Measurements from ENCODE around the gene MAP6.
"Not testable (repeated sequence)": the region's sequence is repeated elsewhere in the genome, so short reads cannot be mapped to it uniquely, and the experiment has no call there.

MAP6 gene

DNA sequence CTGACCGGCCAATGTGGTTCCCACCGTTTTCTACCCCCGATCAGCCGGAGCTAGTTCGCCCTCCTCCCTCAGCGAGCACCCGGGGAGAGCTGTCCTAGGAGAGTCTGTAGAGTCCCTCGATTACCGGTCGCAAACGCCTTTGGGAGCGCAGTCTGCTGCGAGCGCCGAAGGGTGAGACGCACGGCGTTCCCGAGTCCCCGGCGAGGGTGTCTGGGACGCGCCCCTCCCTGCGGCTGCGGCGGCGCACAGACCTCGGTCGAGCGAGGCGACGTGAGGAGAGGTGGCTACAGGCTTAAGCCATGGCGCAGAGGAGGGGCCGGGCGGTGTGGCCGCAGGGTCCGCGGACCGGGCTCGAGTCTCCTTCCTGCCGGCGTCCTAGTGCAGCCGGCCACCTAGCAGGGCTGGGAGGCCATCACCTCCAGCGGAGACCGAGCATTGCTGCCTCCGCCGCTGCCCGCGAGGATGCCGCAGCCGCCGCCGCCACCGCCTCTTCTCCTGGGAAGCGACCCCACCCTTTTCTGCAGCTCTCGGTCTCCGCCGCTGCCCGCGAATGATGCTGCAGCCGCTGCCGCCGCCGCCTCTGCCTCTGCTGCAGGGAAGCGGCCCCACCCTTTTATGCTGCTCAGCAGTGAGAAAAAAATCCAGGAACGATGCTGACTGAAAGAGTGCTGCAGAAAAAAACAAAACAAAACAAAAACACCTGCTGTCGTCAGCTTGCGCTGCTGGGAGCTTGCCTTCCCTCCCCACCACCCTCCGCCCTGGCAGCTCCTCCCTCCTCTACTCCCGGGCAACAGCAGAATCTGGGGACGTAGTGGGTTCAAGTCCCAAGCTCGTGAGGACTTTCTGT is at the start of gene MAP6:
Gene MAP6, minus strand, starts transcription at position 588 of the 847 bp plus-strand sequence. CDS start 669 bp downstream, outside the sequence.
- DNase-seq: peak; percentile 74

DNA sequence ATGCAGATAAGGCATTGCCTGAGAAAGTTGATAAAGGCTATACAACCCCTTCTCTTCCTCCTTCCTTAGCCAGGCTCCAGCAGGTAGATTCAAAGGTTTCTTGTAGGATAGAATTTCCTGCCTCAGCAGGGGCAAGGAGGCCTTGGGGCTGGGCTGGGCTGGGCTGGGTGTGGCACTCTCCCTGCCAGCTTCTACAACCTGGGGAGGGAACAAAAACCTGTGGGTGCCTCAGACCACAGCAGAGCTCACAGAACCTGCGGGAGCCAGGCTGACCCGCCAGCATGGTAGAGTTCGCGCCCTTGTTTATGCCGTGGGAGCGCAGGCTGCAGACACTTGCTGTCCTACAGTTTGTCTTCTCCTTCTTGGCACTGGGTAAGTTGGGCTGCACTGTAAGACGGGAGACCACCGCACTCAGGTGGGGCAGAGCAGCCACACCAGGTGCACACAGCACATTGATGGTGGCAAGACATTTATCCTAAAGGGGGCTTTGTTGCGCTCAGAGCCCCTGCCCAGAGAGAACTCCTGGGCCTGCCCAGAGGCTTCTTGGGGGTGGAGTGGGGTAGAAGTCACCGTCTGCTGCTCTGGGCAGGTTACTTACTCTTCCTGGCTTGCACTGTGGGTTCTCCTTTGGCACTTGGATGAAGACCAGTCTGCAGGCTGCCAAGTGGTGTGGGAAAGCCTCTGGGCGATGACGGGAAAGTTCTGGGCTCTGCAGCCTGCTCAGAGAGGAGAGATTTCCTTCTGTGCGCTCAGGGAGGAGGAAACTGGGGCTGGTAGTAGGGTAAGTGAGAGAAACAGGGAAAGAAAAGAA is 49.0 kb upstream of the MAP6 start, which contains the start of gene MOGAT2:
Gene MOGAT2, plus strand, starts transcription at position 231 of the 811 bp plus-strand sequence. Its CDS starts 51 bp downstream, at position 282.
- DNase-seq: no peak

DNA sequence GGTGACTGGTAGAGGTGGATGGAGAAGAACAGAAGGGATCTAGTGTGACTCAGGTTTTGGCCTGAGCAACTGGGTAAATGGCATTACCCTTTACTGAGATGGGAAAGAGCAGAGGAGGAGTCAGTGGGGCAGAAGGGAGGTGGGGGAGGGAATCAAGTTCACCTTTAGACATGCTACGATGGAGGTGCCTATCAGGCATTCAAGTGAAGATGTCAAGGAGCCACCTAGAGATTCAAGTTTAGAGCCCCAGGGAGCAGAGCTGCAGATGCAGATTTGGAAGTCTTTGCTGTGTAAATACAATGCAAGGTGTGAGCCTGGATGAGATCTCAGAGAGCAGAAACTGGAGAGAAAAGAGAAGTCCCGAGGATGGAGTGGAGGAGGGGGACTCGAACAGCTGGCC is 47.8 kb upstream of the MAP6 start:
- DNase-seq: no peak

DNA sequence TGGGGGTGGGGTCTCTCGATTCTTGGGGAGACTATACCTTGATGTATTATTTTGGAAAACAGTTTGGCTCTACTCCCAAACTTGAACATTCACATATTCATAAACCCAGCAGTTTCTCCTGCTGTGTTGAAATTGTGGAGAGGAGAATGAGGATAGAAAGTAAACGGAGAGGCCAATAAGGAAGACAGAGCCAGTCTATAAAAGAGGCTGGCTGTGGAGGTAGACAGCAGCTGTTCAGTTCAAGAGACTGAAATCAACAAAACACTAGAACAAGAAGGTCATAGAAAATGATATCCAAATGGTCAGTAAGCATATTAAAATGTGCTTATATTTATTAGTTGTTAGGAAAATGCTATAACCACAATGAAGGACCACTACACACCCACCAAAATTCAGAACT is 46.9 kb upstream of the MAP6 start:
- no peak for DNase-seq

DNA sequence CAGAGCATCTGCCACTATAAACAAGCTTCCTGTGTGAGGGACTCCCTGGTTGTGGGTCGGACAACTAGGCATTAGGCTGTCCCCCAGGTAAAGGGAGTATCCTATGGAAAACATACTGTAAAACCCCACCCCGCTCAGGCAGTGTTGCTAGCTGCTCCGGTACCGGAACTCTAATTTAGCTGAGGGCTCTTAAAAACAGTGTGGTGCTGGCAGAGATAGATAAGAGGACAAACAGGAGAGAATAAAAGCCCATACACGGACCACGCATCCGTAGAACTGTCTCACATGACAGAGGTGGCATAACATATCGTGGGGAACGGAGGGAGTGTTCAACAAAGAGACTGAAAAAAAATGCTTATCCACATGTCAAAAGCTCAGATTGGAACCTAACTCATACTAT is 45.4 kb upstream of the MAP6 start:
- DNase-seq: no peak

DNA sequence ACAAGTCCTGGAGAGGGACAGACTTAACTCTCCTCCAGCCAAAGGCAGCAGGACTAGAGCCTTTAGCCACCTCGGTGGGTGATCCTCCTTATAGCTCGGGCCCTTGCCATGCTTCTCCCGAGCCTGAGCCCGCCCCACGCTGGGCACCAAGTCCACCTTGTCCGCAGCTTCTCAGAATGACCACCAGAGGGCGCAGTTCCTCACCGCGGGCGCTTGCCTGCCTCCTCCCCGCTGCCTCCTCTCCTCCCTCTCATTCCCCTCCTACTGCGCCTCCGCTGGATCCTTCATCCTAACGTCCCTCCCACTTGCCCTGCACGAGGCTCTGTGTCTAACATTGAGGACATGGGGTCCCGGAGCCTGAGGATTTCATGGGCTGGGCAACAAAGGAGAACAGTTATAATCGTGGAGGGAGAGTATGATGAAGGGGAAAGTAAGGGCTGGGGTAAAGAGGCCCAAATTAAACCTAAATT is 37.5 kb upstream of the MAP6 start:
- DNase-seq: no peak

DNA sequence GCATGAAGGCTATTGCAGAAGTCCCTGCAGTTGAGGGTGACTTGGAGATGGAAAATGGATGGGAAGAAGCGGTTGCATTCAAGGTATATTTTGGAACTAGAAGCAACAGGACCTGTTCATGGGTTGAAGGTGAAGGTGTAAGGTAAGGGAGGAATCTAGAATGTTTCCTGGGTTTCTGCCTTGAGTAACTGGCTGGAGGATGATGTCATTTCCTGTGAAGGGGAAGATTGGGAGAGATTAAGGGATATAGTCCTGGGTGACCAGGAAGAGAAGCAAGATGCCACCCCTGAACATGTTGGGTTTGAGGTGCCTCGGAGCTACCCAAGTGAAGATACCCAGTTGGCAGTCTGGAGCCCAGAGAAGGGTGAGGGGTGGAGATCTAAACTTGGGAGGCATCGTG is 36.7 kb upstream of the MAP6 start:
- no peak for DNase-seq

DNA sequence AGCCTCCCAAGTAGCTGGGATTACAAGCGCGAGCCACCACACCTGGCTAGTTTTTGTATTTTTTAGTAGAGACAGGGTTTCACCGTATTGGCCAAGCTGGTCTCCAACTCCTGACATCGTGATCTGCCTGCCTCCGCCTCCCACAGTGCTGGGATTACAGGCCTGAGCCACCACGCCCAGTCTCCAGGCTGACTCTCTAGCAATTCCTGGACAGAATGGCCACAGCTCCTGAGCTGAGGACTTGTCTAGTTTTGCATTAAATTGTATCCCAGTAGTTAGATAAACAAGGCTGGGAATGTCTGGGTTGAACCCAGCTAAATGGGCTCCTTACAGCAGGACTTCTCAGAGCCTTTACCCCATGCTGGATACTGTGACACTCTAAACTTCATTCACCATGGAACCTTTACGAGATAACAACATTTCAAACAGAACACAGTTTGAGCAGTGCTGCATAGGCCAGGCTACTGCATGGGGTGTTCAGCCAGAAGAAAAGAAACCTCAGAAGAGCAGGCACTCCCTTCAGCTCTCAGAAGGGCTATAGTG is 34.9 kb upstream of the MAP6 start:
- no peak for DNase-seq

DNA sequence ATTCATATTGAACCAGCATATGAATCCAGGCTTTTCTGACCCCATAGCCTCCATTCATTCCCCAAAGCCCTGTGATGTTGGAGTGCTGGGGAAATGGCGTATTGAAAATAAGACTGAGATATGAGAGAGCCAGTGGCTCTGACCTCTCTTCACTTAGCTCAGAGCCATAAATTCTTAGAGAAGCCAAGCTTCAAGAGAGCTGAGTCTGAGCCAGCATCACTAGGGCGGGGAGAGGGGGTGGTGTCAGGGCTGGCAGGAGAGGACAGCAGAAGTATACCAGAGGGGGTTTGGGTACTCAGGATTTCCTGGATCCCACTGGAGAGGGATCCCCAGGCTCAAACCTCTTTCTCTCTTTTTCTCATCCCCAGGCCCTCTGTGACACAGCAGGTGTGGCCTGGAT is 32.1 kb upstream of the MAP6 start:
- DNase-seq: no peak

DNA sequence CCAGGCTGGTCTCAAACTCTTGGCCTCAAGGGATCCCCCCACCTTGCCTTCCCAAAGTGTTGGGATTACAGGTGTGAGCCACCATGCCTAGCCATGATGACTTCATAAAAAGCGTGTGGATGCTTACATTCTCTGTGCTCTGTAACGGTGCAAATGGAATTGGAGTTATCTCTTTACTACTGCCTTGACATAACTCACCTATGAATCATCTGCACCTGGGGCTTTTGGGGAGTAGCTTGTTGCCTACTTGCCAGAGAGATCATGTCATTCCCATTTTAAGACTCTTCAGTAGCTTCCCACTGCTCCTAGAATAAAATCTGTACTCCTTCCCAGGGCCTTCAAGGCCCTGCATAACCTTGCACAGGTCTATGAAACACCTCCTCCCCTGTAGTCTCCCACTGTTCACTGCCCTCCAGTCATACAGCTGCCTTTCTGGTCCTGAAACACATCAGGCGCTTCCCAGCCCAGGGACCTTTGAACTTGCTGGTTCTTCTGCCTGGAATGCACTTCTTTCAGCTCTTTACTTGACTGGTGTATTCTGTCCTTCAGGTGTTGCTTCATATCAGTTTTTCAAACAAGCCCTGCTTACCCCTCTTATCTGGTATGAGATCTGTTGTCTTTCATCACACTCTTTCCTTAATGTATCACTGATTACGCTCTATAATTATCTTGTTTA is 29.2 kb upstream of the MAP6 start:
- no peak for DNase-seq

DNA sequence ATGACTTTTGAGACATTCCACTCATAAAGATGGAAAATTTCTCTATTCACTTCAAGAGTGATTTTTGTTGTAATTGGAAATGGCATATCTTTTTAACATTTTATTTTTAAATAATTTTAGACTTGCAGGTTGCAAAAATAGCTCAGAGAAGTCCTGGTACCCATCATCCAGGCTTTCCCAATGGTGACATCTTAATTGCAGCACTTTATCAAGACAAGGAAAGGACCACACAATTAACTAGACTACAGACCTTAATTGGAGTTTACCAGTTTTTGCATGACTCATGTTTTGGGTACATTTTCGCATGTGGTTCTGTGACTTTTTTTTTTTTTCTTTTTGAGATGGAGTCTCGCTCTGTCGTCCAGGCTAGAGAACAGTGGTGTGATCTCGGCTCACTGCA is 23.0 kb upstream of the MAP6 start:
- DNase-seq: no peak

DNA sequence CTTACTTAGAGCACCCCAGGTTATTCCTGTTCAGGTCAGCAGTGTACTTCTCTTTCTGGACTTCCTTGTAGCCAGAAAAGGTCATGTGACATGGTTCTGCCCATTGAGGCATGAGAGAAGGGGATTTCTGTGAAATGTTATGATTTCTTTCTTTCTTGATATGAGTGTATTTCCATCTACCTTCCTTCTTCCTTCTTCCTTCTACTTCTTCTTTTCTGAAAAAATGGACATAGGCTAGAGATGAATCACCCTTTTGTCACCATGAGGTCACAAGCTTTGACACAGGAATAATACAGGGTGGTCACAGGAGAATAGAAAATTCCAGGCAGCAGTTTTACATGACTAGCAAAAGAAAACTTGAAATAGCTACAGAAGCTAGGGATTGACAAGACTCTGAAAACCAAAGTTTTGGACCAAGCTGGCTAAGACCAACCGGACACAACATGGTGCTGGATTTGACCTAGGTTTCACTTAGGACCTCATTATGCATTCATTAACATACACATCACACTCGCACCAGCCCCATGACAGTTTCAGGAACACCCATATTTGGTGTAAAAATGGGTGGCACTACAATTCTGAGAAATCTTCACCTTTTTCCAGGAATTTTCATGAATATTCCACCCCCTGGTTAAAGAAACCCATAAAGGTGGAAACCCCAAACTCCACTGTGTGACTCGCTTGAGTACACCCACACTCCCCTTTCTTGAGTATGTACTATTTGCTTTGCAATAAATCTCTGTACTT is 21.2 kb upstream of the MAP6 start:
- DNase-seq: no peak

DNA sequence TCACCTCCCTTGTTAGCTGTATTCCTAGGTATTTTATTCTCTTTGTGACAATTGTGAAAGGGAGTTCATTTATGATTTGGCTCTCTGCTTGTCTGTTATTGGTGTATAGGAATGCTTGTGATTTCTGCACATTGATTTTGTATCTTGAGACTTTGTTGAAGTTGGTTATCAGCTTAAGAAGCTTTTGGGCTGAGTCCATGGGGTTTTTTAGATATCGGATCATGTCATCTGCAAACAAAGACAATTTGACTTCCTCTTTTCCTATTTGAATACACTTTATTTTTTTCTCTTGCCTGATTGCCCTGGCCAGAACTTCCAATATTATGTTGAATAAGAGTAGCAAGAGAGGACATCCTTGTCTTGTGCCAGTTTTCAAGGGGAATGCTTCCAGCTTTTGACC is 15.0 kb upstream of the MAP6 start:
- DNase-seq: not testable (repeated sequence)

DNA sequence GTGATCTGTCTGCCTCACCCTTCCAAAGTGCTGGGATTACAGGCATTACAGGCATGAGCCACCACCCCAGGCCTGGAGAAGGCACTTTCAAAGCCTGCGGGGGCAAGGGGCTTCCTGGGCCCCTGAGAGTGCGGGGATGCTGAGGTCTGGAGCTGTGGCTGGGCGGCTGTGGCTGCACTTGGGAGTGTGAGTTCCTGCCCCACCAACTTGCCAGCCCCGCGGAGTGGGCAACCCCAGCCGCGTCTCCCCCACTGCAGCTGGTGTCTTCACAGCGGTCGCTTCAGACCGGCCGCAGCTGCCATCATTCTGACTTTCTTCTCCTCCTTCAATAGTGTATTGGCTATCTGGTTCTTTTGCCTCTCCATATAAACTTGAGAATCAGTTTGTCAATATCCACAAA is 10.7 kb upstream of the MAP6 start:
- no peak for DNase-seq

DNA sequence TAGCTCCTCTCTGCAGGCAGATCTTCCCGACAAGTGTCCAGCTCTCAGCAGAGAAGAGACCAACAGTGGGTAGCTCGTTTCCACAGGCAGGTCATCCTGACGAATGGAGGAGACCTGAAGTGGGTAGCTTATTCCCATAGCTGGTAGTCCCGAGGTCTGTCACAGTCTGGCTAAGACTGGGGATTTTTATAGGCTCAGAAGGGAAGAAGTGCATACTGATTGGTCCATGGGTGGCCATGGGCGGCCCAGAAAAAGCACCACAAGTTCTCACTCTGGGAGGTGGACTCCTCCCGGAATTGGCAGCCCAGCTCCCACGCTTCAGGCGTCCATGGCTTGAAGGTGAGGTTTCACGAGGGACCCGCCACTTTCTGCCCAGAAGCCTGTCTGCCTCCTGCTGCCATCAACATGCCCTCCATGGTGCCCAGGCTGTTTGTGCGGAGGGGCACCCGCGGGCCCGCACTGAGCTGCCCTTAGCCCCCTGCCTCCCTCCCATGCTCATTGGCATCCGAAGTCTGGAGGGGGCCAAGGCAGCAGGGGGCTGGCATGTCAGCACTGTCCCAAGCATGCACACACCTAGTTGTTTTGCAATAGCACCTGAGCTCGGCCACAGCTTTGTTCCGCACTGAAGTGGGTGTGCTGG is 9.9 kb upstream of the MAP6 start:
- no peak for DNase-seq

DNA sequence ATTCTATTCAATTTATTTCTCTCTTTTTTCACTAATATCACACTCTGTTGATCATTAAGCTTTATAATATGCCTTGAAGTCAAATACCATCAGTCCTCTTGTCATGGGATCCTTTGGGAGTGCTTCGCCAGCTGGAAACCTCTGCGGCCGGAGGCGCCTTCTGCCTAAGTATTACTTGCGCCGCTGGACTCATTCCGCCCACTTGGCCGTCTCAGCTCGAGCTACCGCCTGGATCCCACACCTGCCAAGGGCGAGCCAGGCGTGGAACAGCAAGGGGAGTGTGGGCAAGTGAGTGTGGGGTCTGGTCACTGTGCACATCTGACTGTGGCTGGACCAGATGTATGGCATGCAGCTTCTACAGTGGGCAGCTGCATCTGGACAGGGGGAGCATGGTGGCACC is 9.1 kb upstream of the MAP6 start:
- no peak for DNase-seq

DNA sequence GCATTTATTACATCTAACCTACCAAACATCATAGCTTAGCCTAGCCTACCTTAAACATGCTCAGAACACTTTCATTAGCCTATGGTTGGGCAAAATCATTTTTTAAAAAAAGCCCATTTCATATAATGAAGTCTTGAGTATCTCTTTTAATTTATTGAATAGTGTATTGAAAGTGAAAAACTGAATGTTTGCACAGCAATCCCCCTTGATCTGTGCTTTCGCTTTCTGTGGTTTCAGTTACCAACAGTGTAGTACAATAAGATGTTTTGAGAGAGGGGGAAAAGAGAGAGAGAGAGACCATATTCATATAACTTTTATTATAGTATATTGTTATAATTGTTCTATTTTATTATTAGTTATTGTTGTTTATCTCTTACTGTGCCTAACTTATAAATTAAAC is 8.4 kb upstream of the MAP6 start:
- no peak for DNase-seq

DNA sequence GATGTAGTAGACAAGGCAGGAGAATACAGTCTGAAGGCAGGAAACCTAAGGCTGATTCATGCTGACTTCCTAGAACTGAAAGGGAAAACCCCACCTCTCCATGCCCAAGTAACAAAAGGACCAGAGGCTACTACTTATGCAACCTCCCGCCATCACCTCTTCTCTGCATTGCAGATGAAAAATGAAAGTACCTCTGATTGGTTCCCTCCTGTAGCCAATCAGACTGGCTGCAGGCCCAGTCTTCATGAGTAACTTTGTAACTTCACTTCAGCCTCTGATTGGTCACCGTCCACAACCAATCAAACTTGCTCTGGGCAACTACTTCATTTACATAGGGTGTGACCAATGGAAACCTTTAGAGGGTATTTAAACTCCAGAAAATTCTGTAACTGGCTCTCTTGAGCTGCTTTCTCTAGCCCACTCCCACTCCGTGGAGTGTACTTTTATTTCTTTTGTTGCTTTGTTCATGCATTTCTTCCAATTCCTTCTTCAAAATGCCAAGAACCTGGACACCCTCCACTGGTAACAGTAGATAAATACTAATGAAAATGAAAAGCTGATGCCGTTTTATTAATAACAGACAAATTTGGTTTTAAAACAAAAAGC is 5.2 kb upstream of the MAP6 start:
- DNase-seq: no peak

DNA sequence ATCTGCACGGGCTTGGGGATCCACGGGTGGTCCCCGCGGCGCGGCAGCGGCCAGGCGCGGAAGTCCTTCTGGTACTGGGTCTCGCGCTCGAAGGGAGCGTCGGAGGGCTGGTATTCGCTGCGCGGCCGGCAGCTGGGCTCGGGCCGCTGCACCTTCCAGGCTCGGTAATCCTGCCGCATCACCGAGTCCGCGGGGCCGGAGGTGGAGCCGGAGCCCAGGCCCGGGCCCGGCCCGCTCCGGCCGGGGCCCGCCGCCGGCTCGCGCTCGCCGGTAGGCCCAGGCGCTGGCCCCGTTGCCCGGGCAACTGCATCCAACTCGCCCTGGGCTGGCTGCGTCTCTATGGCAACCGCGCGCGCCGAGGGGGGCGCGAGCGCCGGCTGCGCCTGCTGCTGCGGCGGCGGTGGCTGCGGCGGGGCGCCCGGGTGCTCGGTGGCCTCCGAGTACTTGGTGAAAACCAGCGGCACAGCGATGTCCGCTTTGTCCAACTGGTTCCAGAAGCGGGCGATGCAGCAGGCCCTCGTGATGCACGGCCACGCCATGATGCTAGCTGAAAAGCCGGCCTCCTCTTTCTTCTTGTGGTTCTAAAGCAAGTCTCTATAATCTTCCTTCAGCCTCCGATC is 897 bp downstream of the MAP6 start:
- DNase-seq: peak; percentile 74

DNA sequence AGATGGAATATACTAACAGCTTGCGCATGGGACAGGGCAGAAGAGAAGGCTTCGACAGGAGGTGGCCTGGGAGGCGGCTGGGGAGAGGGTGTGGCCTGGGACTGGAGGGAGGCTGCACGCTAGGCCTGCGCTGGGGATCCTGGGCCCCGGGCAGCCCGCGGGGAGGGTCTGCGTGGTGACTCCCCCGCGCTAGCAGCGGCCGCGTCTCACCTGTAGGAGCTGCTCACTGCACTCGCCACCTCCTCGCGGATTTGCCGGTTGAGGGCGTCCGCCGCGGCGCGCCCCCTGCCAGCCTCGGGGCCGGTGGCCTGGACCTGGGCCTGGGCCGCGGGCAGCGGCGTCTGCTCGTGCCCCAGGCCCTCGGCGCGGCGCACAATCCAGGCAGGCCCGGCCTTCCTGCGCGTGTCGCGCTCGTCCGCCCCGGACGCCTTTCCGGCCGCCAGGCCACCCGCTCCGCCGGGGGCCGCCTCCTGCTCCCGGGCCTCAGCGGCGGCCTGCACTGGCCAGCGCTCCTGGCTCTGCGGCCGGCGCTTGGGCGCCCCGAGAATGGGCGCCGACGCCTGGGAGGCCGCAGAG is 1.5 kb downstream of the MAP6 start:
- DNase-seq: peak; percentile 51

DNA sequence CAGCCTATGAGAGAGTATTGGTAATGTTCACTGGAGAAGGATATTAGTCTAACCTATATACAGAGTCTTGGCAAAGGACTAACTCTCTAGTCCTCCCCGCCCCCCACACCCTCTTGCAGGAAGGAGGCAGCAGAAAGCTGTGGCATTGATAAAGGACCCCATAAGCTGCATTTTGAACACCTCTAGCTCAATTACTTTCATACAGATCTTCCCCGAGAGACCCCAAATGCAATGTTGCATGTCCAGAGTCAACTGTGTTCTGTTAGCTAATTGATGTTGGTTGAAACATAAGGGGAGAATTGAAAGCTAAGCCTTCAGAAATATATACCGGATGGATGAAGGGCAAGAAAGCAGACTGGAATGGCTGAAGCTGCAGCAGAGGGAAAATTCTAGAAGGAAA is 2.8 kb downstream of the MAP6 start:
- DNase-seq: no peak
